Measurements from ENCODE around the gene EML2. TPM values are rescaled to one million over a fixed set of nuclear protein-coding genes. Genes with fewer than 3 reads are reported as not detected.

The EML2 gene
- total RNA-seq, 1 donor from 2014 or later = 97.7 TPM

DNA sequence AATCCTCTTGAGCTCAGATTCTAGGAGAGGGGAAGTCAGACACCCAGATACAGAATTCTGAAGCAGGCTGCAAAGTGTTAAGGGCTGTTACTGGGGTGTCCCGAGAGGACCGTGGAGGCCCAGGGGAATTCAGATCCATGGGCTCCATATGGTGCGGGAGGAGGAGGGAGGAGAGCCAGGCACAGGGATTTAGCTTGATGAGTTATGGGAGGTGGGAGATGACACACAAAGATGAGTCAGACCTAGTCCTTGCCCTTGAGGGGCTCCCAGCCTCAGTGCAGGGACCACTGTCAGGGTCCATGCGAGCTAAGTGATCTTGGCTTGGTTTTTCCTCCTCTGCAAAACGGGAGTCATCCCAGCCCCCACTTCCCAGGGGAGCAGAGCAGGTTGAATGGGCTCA lies 14.4 kb upstream of the EML2 start:
- DNase-seq (no peak), ATAC-seq (ENCODE audit: low read depth) (no peak)
- TF ChIP-seq, protein P1, sequence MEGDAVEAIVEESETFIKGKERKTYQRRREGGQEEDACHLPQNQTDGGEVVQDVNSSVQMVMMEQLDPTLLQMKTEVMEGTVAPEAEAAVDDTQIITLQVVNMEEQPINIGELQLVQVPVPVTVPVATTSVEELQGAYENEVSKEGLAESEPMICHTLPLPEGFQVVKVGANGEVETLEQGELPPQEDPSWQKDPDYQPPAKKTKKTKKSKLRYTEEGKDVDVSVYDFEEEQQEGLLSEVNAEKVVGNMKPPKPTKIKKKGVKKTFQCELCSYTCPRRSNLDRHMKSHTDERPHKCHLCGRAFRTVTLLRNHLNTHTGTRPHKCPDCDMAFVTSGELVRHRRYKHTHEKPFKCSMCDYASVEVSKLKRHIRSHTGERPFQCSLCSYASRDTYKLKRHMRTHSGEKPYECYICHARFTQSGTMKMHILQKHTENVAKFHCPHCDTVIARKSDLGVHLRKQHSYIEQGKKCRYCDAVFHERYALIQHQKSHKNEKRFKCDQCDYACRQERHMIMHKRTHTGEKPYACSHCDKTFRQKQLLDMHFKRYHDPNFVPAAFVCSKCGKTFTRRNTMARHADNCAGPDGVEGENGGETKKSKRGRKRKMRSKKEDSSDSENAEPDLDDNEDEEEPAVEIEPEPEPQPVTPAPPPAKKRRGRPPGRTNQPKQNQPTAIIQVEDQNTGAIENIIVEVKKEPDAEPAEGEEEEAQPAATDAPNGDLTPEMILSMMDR (IDR thresholded peaks at IDR 0.05) = no peak
- intact Hi-C loops (cut with micrococcal nuclease) = no loop called here
- ChIA-PET POLR2A (interaction anchor here (0.7 kb wide), 1 partner anchor 12 kb away, joined by 3 read pairs; no protein-coding TSS in a partner anchor), CTCF (no interaction called here)
- Mint-ChIP-seq H3K27me3 (peaks cover 6% of the 10 kb centered on the region), H3K9me3 (no peaks in the 10 kb centered on the region), H3K4me3 (no peak overlapping the region), H3K27ac (no peak overlapping the region), H3K36me3 (ENCODE audit: low read depth) (no peaks in the 10 kb centered on the region), H3K4me1 (no peaks in the 10 kb centered on the region)

DNA sequence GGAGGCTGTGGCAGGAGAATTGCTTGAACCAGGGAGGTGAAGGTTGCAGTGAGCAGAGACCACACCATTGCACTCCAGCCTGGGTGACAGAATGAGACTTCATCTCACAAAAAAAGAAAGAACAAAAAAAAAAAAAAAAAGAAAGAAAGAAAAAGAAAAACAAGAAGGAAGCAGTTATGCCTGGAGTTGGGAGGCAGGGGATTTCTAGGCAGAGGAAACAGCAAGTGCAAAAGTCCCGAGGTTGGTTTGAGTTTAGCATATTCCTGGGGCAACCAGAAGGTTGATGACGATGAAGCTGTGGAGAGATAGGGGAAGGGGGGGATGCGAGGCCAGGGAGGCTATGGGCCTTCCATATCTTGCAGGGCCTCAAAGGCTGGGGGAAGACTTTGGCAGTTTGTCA lies 11.5 kb upstream of the EML2 start:
- Mint-ChIP-seq H3K27me3 (peaks cover 5% of the 10 kb centered on the region), H3K27ac (no peak overlapping the region), H3K4me3 (no peak overlapping the region), H3K9me3 (no peaks in the 10 kb centered on the region), H3K36me3 (ENCODE audit: low read depth) (no peaks in the 10 kb centered on the region), H3K4me1 (peaks cover 8% of the 10 kb centered on the region)
- ChIA-PET POLR2A (no interaction called here), CTCF (interaction anchor here (1.4 kb wide), 1 partner anchor 43 kb away, joined by 3 read pairs; no protein-coding TSS in a partner anchor)
- ATAC-seq (ENCODE audit: low read depth) (no peak), DNase-seq (no peak)
- TF ChIP-seq, protein P1 (IDR thresholded peaks at IDR 0.05) = no peak
- intact Hi-C loops (cut with micrococcal nuclease) = no loop called here

DNA sequence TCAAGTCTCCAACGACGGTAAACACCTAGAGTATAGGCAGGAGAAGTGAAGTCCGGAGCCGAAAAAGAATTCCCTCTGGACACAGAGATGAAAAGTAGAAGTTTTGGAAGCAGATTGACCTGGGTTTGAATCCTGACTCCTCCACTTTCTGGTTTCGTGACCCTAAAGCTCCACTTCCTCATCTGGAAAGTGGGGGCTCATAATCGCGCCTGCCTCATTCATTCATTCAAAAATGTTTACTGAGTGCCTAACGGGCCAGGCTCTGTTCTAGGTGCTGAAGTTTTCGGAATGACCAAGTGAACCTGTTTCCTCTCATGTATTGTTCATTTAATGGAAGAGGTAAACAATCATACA lies 7.1 kb upstream of the EML2 start:
- no peaks in the 10 kb centered on the region for H3K9me3 Mint-ChIP-seq
- H3K27ac Mint-ChIP-seq = no peak overlapping the region
- H3K4me3 Mint-ChIP-seq = peak overlapping the region; percentile 78
- no peak for ATAC-seq (ENCODE audit: low read depth)
- intact Hi-C loops (cut with micrococcal nuclease) = loop anchor here (10.0 kb wide), 2 partner anchors 242 to 892 kb away; partner anchors contain the start of genes POLR1G and PPP1R13L
- no peaks in the 10 kb centered on the region for H3K36me3 Mint-ChIP-seq (ENCODE audit: low read depth)
- DNase-seq = no peak
- peaks cover 4% of the 10 kb centered on the region for H3K27me3 Mint-ChIP-seq
- CTCF ChIA-PET = interaction anchor here (1.0 to 1.3 kb wide), 3 partner anchors 28 to 207 kb away, joined by 3 to 4 read pairs (median 3); partner anchors contain the start of gene OPA3
- POLR2A ChIA-PET = interaction anchor here (0.6 to 1.6 kb wide), 8 partner anchors 10 to 168 kb away, joined by 3 to 10 read pairs (median 4); partner anchors contain the start of genes GIPR, OPA3 and QPCTL
- H3K4me1 Mint-ChIP-seq = peaks cover 33% of the 10 kb centered on the region
- TF ChIP-seq, protein P1 (IDR thresholded peaks at IDR 0.05) = no peak

DNA sequence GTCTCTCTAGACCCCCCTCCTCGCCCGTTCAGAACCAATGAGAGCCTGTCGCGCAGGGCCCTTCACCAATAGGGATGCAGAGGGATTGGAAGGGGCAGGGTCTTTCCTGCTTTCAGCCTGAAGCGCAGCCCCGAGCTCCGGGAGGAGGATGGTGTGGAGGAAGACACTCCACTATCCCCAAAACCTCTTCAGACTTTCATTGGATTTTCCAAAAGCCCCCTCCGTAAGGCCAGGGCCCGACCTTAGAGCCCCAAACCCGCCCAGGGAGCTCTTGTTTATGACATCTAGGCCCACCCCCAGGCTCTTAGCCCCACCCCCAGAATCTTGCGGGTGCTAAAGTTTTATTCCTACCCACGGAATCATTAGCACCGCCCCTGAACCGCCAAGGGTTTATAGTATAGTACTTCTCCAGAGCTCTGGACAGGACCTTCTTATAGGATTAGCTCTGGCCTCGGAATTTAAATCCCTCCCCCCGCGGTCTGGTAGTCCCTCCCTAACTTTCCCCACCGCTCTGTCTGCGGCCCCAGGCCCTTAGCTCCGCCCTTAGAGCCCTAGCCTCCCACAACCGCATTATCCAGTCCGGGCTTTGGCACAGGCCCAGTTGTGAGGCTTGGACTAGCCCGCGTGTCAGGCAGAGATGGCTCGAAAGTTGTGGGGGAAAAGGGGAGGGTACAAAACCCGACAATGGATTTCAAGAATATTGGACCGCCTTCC lies 6.6 kb upstream of the EML2 start:
- POLR2A ChIA-PET = interaction anchor here (0.6 to 1.6 kb wide), 11 partner anchors 11 to 167 kb away, joined by 3 to 10 read pairs (median 5); partner anchors contain the start of genes GIPR, OPA3 and QPCTL
- peak overlapping the region; percentile 78 for H3K4me3 Mint-ChIP-seq
- DNase-seq (peak; percentile 64), ATAC-seq (ENCODE audit: low read depth) (peak; percentile 50)
- peaks cover 3% of the 10 kb centered on the region for H3K27me3 Mint-ChIP-seq
- intact Hi-C loops (cut with micrococcal nuclease) = loop anchor here (10.0 kb wide), 2 partner anchors 241 to 891 kb away; partner anchors contain the start of genes POLR1G and PPP1R13L
- peaks cover 3% of the 10 kb centered on the region for H3K36me3 Mint-ChIP-seq (ENCODE audit: low read depth)
- TF ChIP-seq, protein P1 (IDR thresholded peaks at IDR 0.05) = no peak
- CTCF ChIA-PET = interaction anchor here (1.0 to 1.3 kb wide), 3 partner anchors 28 to 206 kb away, joined by 3 to 4 read pairs (median 3); partner anchors contain the start of gene OPA3
- no peaks in the 10 kb centered on the region for H3K9me3 Mint-ChIP-seq
- no peak overlapping the region for H3K27ac Mint-ChIP-seq
- H3K4me1 Mint-ChIP-seq = peaks cover 39% of the 10 kb centered on the region

DNA sequence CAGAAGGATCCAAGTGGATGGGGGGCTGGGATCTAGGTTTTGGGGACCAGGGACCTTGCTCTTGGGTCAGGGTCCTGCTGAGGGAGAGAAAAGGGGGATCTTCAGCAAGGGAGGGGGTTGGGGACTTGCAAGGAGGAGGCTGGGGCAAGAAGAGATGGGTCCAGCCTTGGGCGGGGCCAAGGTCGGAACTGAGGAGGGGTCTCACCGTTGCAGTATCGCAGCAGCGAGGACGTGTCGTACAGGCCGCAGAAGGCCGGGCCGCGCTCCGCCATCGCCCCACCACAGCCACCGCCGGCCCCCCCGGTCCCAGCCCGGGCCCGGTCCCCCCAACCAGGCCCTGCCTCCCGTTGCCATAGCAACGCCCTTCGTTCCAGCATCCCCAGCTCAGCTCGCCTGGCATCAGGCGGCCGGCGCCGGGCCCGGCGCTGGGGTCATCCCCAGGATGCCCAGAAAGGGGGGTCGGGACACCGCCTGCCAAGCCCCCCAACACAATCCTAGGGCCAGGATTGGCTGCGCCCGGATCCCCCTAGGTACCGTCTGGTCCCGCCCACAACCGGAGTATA lies 6.0 kb upstream of the EML2 start:
- peaks cover 3% of the 10 kb centered on the region for H3K36me3 Mint-ChIP-seq (ENCODE audit: low read depth)
- peak overlapping the region; percentile 78 for H3K4me3 Mint-ChIP-seq
- ChIA-PET CTCF (interaction anchor here (1.0 to 1.3 kb wide), 2 partner anchors 60 to 206 kb away, joined by 3 to 4 read pairs; partner anchors contain the start of gene OPA3), POLR2A (interaction anchor here (0.7 to 1.6 kb wide), 8 partner anchors 11 to 167 kb away, joined by 3 to 10 read pairs (median 5); partner anchors contain the start of genes OPA3 and QPCTL)
- intact Hi-C loops (cut with micrococcal nuclease) = loop anchor here (10.0 kb wide), 2 partner anchors 240 to 890 kb away; partner anchors contain the start of genes POLR1G and PPP1R13L
- TF ChIP-seq, protein P1 (IDR thresholded peaks at IDR 0.05) = no peak
- peaks cover under 1% of the 10 kb centered on the region for H3K27me3 Mint-ChIP-seq
- peak; percentile 29 for DNase-seq
- no peak for ATAC-seq (ENCODE audit: low read depth)
- peaks cover 40% of the 10 kb centered on the region for H3K4me1 Mint-ChIP-seq
- no peak overlapping the region for H3K27ac Mint-ChIP-seq
- no peaks in the 10 kb centered on the region for H3K9me3 Mint-ChIP-seq

All from activated B cell treated with CpG ODN at 0.5 μM for 24 hours (primary cell).